A549 treated with ZK216348 at 1 μM for 4 hours (cell line): ENCODE measurements around the gene BEST4. TPM values are rescaled to one million over a fixed set of nuclear protein-coding genes. Genes with fewer than 3 reads are reported as not detected.

Source experiments
- total RNA-seq: library from RNA; stranded (reverse); fragments of 200-300 nt; extraction: Qiagen RNA extraction; gene quantifications from 5 replicates; pipeline ENCODE4 v1.2.3, GENCODE V29; 2022; ENCODE audit warnings: low read depth

The BEST4 gene
- 0.26 to 0.42 TPM (median 0.38 TPM) in 5 replicates for total RNA-seq

GRCh38 chr1:44788120-44788860, at the start of gene BEST4:
BEST4 (minus strand) TSS chr1:44788170; CDS start chr1:44787705, 465 bp downstream.

GRCh38 chr1:44808063-44808937, 20.3 kb upstream of the BEST4 start, which contains the start of gene BTBD19:
BTBD19 (plus strand) TSS chr1:44808523; CDS start chr1:44808821, 298 bp downstream.

GRCh38 chr1:44806704-44807363, 18.9 kb upstream of the BEST4 start, which contains the start of gene DYNLT4:
DYNLT4 (minus strand) TSS chr1:44807351; CDS start chr1:44806668, 683 bp downstream.

GRCh38 chr1:44799770-44800584, 12.0 kb upstream of the BEST4 start, which contains the start of gene PLK3:
PLK3 (plus strand) TSS chr1:44800377; CDS start chr1:44800464, 87 bp downstream.

GRCh38 chr1:44775078-44775929, 12.7 kb downstream of the BEST4 start, which contains the start of gene RPS8:
RPS8 (plus strand) TSS chr1:44775540; CDS start chr1:44775597, 57 bp downstream.

GRCh38 chr1:44739307-44740178, 48.4 kb downstream of the BEST4 start, which contains the start of gene KIF2C:
KIF2C (plus strand) TSS chr1:44739837; CDS start chr1:44739933, 96 bp downstream.

Other genes with a start within 250 kb of the BEST4 start
- 5.7 to 10.2 TPM (median 9.0 TPM) in 5 replicates for gene TMEM53, start 113.7 kb downstream of the BEST4 start, total RNA-seq
- gene ARMH1, start 113.5 kb downstream of the BEST4 start, total RNA-seq = 0.38 to 1.1 TPM (median 0.65 TPM) in 5 replicates
- not detected in 5 replicates for gene RNU5D-1, start 57.0 kb downstream of the BEST4 start, total RNA-seq
- gene KIF2C, start 48.3 kb downstream of the BEST4 start, total RNA-seq = 36.6 to 42.0 TPM (median 40.4 TPM) in 5 replicates
- 1,564 to 1,669 TPM (median 1,623 TPM) in 5 replicates for gene RPS8, start 12.6 kb downstream of the BEST4 start, total RNA-seq
- gene PLK3, start 12.2 kb upstream of the BEST4 start, total RNA-seq = 9.4 to 22.4 TPM (median 17.4 TPM) in 5 replicates
- 0.69 to 0.99 TPM (median 0.81 TPM) in 3 of 5 replicates, not detected in the others for gene DYNLT4, start 19.2 kb upstream of the BEST4 start, total RNA-seq
- 2.0 to 3.4 TPM (median 3.2 TPM) in 5 replicates for gene BTBD19, start 20.4 kb upstream of the BEST4 start, total RNA-seq
- 0.20 to 0.31 TPM (median 0.25 TPM) in 4 of 5 replicates, not detected in the other for gene PTCH2, start 55.1 kb upstream of the BEST4 start, total RNA-seq
- 18.0 to 20.9 TPM (median 18.9 TPM) in 5 replicates for gene EIF2B3, start 198.4 kb upstream of the BEST4 start, total RNA-seq
- 11.1 to 22.3 TPM (median 19.7 TPM) in 5 replicates for gene HECTD3, start 223.2 kb upstream of the BEST4 start, total RNA-seq
- gene UROD, start 224.1 kb upstream of the BEST4 start, total RNA-seq = 43.4 to 47.7 TPM (median 46.1 TPM) in 5 replicates